H1 (cell line): ENCODE results near the gene ATP2A3. TPM values are rescaled to one million over a fixed set of nuclear protein-coding genes. Genes with fewer than 3 reads are reported as not detected.

Experiments used
- CTCF ChIA-PET: fragments of 300-600 bp; sonication (Branson Sonifier 250); formaldehyde crosslinking; loops from one replicate; lab custom pipeline; 2021; ENCODE audit not compliant: partially characterized antibody; lab: Charles Lee
- POLR2A ChIA-PET: fragments of 300-600 bp; sonication (Branson Sonifier 250); formaldehyde crosslinking; loops from one replicate; lab custom pipeline; 2021; ENCODE audit warnings: inconsistent platforms; ENCODE audit not compliant: partially characterized antibody; lab: Charles Lee
- DNase-seq, 2 experiments: peaks; one replicate each; pipeline versions ENCODE4 v3.0.0 to v3.0.0-alpha.2; 2010 to 2022; ENCODE audit warnings: low spot score in 2 of 2, low read depth in 1 of 2, mixed read lengths in 1 of 2
- FAIRE-seq: peaks from 2 replicates; lab custom pipeline; 2011; peaks lifted over from hg19 to GRCh38; lab: Jason Lieb, UNC
- H2AFZ ChIP-seq: 2 replicates; pipeline ENCODE4 v1.8.1; 2012; ENCODE audit warnings: low read length, inconsistent platforms
- H2AK5ac ChIP-seq: 2 replicates; pipeline ENCODE4 v1.6.1; 2013; ENCODE audit warnings: low read depth, low read length
- H2BK120ac ChIP-seq: replicated peaks from 2 replicates; pipeline ENCODE3; 2013; ENCODE audit warnings: low read depth, low read length, inconsistent platforms
- H2BK12ac ChIP-seq: 2 replicates; pipeline ENCODE4 v1.6.1; 2013; ENCODE audit warnings: low read depth, low read length
- H2BK15ac ChIP-seq: 2 replicates; pipeline ENCODE4 v1.6.1; 2013; ENCODE audit warnings: low read length
- H2BK20ac ChIP-seq: 2 replicates; pipeline ENCODE4 v1.6.1; 2013; ENCODE audit warnings: low read length
- H2BK5ac ChIP-seq: 2 replicates; pipeline ENCODE4 v1.6.1; 2013; ENCODE audit warnings: low read depth, low read length
- H3K14ac ChIP-seq: 2 replicates; pipeline ENCODE4 v1.6.1; 2013; ENCODE audit warnings: inconsistent platforms; ENCODE audit not compliant: insufficient read length
- H3K18ac ChIP-seq: 2 replicates; pipeline ENCODE4 v1.6.1; 2013; ENCODE audit warnings: low read length; ENCODE audit errors: extremely low read depth
- H3K23ac ChIP-seq: 2 replicates; pipeline ENCODE4 v1.6.1; 2013; ENCODE audit warnings: inconsistent platforms; ENCODE audit not compliant: insufficient read length
- H3K23me2 ChIP-seq: 2 replicates; pipeline ENCODE4 v1.6.1; 2013; ENCODE audit warnings: low read depth, low read length
- H3K27ac ChIP-seq: 2 replicates; pipeline ENCODE4 v1.6.1; 2011; ENCODE audit warnings: low read depth, low read length, inconsistent platforms
- H3K27me3 ChIP-seq, 4 experiments: replicated peaks in 1 of 4; 1 replicate in 1 of 4; 2 replicates in 3 of 4; pipeline versions ENCODE4 v1.6.1 to v1.8.1; 2011 to 2013; ENCODE audit warnings: low read length in 3 of 4, mild to moderate bottlenecking in 3 of 4, inconsistent platforms in 2 of 4, mixed read lengths in 2 of 4, moderate library complexity in 1 of 4; ENCODE audit not compliant: control insufficient read depth in 3 of 4, insufficient read depth in 3 of 4; ENCODE audit errors: extremely low read depth in 1 of 4
- H3K36me3 ChIP-seq, 4 experiments: 2 replicates each; pipeline versions ENCODE4 v1.6.1 to v1.8.1; 2011 to 2013; ENCODE audit warnings: mild to moderate bottlenecking in 4 of 4, low read length in 3 of 4, moderate library complexity in 2 of 4, control low read depth in 1 of 4, inconsistent platforms in 1 of 4; ENCODE audit not compliant: insufficient read depth in 4 of 4, control insufficient read depth in 2 of 4
- H3K4ac ChIP-seq: replicated peaks from 2 replicates; pipeline ENCODE3; 2013; ENCODE audit warnings: low read length, low read depth, mixed read lengths, inconsistent platforms; ENCODE audit not compliant: insufficient read length
- H3K4me1 ChIP-seq, 4 experiments: replicated peaks in 1 of 4; 1 replicate in 1 of 4; 2 replicates in 3 of 4; pipeline versions ENCODE4 v1.6.1 to v1.8.1; 2011 to 2013; ENCODE audit warnings: low read length in 3 of 4, inconsistent platforms in 2 of 4, mixed read lengths in 1 of 4; ENCODE audit not compliant: insufficient read depth in 4 of 4, control insufficient read depth in 3 of 4
- H3K4me2 ChIP-seq, 2 experiments: 2 replicates each; pipeline versions ENCODE4 v1.6.1 to v1.8.1; 2011 to 2013; ENCODE audit warnings: low read depth in 2 of 2, low read length in 2 of 2, control low read depth in 1 of 2, inconsistent platforms in 1 of 2, mild to moderate bottlenecking in 1 of 2; ENCODE audit not compliant: insufficient read depth in 1 of 2
- H3K4me3 ChIP-seq, 4 experiments: fragments of 200-600, 300-600 bp in 1 of 4; sonication (generic), shearing (Covaris generic), sonication (Bioruptor Twin) in 1 of 4; 2 replicates each; pipeline versions ENCODE4 v1.5.1 to v1.8.1; 2011 to 2016; ENCODE audit warnings: low read length in 4 of 4, low read depth in 3 of 4, control low read depth in 2 of 4, inconsistent platforms in 2 of 4, mild to moderate bottlenecking in 2 of 4, mixed read lengths in 1 of 4, moderate library complexity in 1 of 4; ENCODE audit not compliant: insufficient read depth in 2 of 4; ENCODE audit errors: extremely low read depth in 1 of 4
- H3K56ac ChIP-seq: replicated peaks from 2 replicates; pipeline ENCODE3; 2013; ENCODE audit warnings: low read depth, mild to moderate bottlenecking, mixed read lengths, low read length, inconsistent platforms; ENCODE audit not compliant: insufficient read length
- H3K79me1 ChIP-seq: 2 replicates; pipeline ENCODE4 v1.6.1; 2013; ENCODE audit warnings: low read depth, low read length, control low read depth
- H3K79me2 ChIP-seq, 2 experiments: 2 replicates each; pipeline versions ENCODE4 v1.6.1 to v1.8.1; 2012 to 2013; ENCODE audit warnings: low read length in 2 of 2, mild to moderate bottlenecking in 2 of 2, inconsistent platforms in 1 of 2; ENCODE audit not compliant: insufficient read depth in 2 of 2, control insufficient read depth in 1 of 2
- H3K9ac ChIP-seq, 4 experiments: replicated peaks in 1 of 4; 1 replicate in 1 of 4; 2 replicates in 3 of 4; pipeline versions ENCODE4 v1.6.1 to v1.8.1; 2011 to 2013; ENCODE audit warnings: low read depth in 3 of 4, low read length in 3 of 4, control low read depth in 2 of 4, mild to moderate bottlenecking in 2 of 4, moderate library complexity in 2 of 4, inconsistent platforms in 1 of 4; ENCODE audit errors: extremely low read depth in 1 of 4
- H3K9me3 ChIP-seq, 2 experiments: 2 replicates each; pipeline versions ENCODE4 v1.6.1 to v1.8.1; 2012 to 2013; ENCODE audit warnings: mild to moderate bottlenecking in 2 of 2, moderate library complexity in 2 of 2, control low read depth in 1 of 2, inconsistent platforms in 1 of 2, low read depth in 1 of 2, low read length in 1 of 2, mixed read lengths in 1 of 2; ENCODE audit not compliant: insufficient read depth in 2 of 2
- H4K20me1 ChIP-seq, 2 experiments: replicated peaks in 1 of 2; 2 replicates each; pipeline versions ENCODE3 to v1.8.1; 2011 to 2013; ENCODE audit warnings: inconsistent platforms in 2 of 2, low read length in 2 of 2, mild to moderate bottlenecking in 1 of 2; ENCODE audit not compliant: insufficient read depth in 2 of 2, control insufficient read depth in 1 of 2
- H4K5ac ChIP-seq: 2 replicates; pipeline ENCODE4 v1.6.1; 2013; ENCODE audit warnings: low read length, low read depth, mixed read lengths, inconsistent platforms; ENCODE audit not compliant: insufficient read length
- H4K8ac ChIP-seq: 2 replicates; pipeline ENCODE4 v1.8.0; 2013; ENCODE audit warnings: mild to moderate bottlenecking, moderate library complexity, low read length, inconsistent platforms; ENCODE audit not compliant: insufficient read depth; ENCODE audit errors: extremely low read depth
- H4K91ac ChIP-seq: replicated peaks from 2 replicates; pipeline ENCODE3; 2013; ENCODE audit warnings: low read length, mixed read lengths, inconsistent platforms; ENCODE audit not compliant: insufficient read length
- CREB1 ChIP-seq: IDR thresholded peaks from 2 replicates; pipeline ENCODE4 v1.6.1; 2012; ENCODE audit warnings: inconsistent platforms
- JUN ChIP-seq: IDR thresholded peaks from 2 replicates; pipeline ENCODE4 v1.6.1; 2011; ENCODE audit warnings: low read depth, mild to moderate bottlenecking, improper control_type of control experiment, low read length
- KDM4A ChIP-seq: IDR thresholded peaks from one replicate; pipeline ENCODE4 v1.7.1; 2012; ENCODE audit warnings: low read depth, mild to moderate bottlenecking, moderate library complexity, low read length, inconsistent platforms; ENCODE audit not compliant: severe bottlenecking
- KDM5A ChIP-seq: fragments of 200-600 bp; IDR thresholded peaks from 2 replicates; pipeline ENCODE4 v1.7.1; 2012; ENCODE audit warnings: mild to moderate bottlenecking, low read length, inconsistent platforms, mixed read lengths
- PHF8 ChIP-seq: fragments of 200-600 bp; sonication (generic); conservative IDR thresholded peaks from 2 replicates; pipeline ENCODE4 v1.7.1; 2012; ENCODE audit warnings: low read depth, mild to moderate bottlenecking, inconsistent platforms, low read length, moderate library complexity
- RFX5 ChIP-seq: IDR thresholded peaks from 2 replicates; pipeline ENCODE4 v1.6.1; 2011; ENCODE audit warnings: low read depth, low read length, improper control_type of control experiment, borderline replicate concordance
- SAP30 ChIP-seq: fragments of 300-600 bp; sonication (generic); IDR thresholded peaks from 2 replicates; pipeline ENCODE4 v1.7.1; 2012; ENCODE audit warnings: low read length, moderate library complexity, mild to moderate bottlenecking, inconsistent platforms; ENCODE audit not compliant: insufficient read depth, insufficient replicate concordance
- SP2 ChIP-seq: IDR thresholded peaks from 2 replicates; pipeline ENCODE4 v1.6.1; 2012; ENCODE audit warnings: mild to moderate bottlenecking, low read length, inconsistent platforms
- SP4 ChIP-seq: IDR thresholded peaks from 2 replicates; pipeline ENCODE4 v1.6.1; 2012; ENCODE audit warnings: low read length, inconsistent platforms
- TAF7 ChIP-seq: optimal IDR thresholded peaks from 2 replicates; pipeline ENCODE3; 2011; ENCODE audit warnings: low read depth, mild to moderate bottlenecking, inconsistent platforms, low read length, moderate library complexity, borderline replicate concordance
- WGBS, 2 experiments: shearing (Covaris generic) in 1 of 2; methylation state at CpG; one replicate each; pipeline versions ENCODE4 v1.1.6 to v1.1.7; 2013 to 2015; ENCODE audit warnings: low lambda C conversion rate in 2 of 2, mixed read lengths in 2 of 2, inconsistent platforms in 1 of 2, low coverage in 1 of 2, missing lambda C conversion rate in 1 of 2; ENCODE audit not compliant: insufficient replicate concordance in 2 of 2, insufficient coverage in 1 of 2, insufficient read length in 1 of 2; ENCODE audit errors: extremely low coverage in 1 of 2, missing lambda C conversion rate in 1 of 2; 5-methylcytosine and 5-hydroxymethylcytosine counted together
- polyA plus RNA-seq, 7 experiments: library from polyadenylated mRNA; depleted of rRNA in 3 of 7; stranded (reverse) in 5 of 7; unstranded in 2 of 7; fragments of >200 nt in 5 of 7; fragments of 200-250 nt in 2 of 7; gene quantifications; 1 replicate in 5 of 7; 2 replicates in 1 of 7; 4 replicates in 1 of 7; pipeline versions ENCODE4 v1.2.1 to v1.2.3, GENCODE V29; 2011 to 2013; ENCODE audit warnings: missing spikeins in 2 of 7, mixed read lengths in 2 of 7
- total RNA-seq: library from RNA; stranded (reverse); fragmentation: NEBNext Ultra II Directional; extraction: Animal tissue kit (Norgen Biotek cat#: 25700); gene quantifications from 2 replicates; pipeline ENCODE4 v1.2.1, GENCODE V29; 2021

The ATP2A3 gene
- total and polyA plus RNA-seq, 2 of the 8 experiments (the other 6 are each of a cell fraction or from before 2014, with no cell fraction given), result 18.4 to 32.5 TPM

DNA sequence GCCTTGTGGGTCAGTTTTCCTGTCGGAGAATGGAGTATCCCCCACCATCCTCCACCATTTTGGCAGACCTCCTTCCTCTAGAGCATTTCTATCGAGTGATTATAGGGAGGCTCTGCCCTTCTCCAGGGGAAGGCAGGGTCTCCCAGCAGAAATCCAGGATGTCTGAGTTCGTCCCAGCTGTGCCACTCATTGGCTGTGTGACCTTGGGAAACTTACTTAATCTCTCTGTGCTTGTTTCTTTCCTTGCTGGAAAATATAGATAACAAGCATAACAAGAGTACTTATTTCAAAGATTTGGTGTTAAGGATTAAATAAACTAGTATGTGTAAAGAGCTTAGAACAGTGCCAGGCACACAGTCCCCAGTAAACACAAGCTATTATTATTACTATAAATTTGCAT, 14.8 kb downstream of the ATP2A3 start:
- no peak for DNase-seq
- Histone ChIP-seq H2BK20ac (no peak overlapping the region), H3K4me2 (no peak overlapping the region), H3K4ac (no peak overlapping the region), H2BK15ac (no peak overlapping the region), H3K9ac (no peak overlapping the region), H3K79me1 (no peaks in the 10 kb centered on the region), H4K8ac (no peak overlapping the region), H2AK5ac (no peak overlapping the region), H3K23ac (no peak overlapping the region), H4K91ac (no peak overlapping the region), H4K20me1 (peaks cover 0 to 1% of the 10 kb centered on the region in 2 experiments), H3K23me2 (peaks cover 5% of the 10 kb centered on the region; the same call in 1 of the 2 replicates), H4K5ac (no peak overlapping the region), H3K79me2 (no peaks in the 10 kb centered on the region), H3K56ac (no peak overlapping the region), H3K27ac (no peak overlapping the region), H3K36me3 (no peaks in the 10 kb centered on the region), H2AFZ (no peak overlapping the region), H3K4me3 (no peak overlapping the region), H2BK12ac (no peak overlapping the region), H3K18ac (no peak overlapping the region), H3K27me3 (no peaks in the 10 kb centered on the region), H2BK120ac (no peak overlapping the region), H3K9me3 (no peaks in the 10 kb centered on the region), H2BK5ac (no peak overlapping the region; the same call in 1 of the 2 replicates), H3K14ac (no peak overlapping the region), H3K4me1 (peaks cover 0 to 7% (median 3%) of the 10 kb centered on the region in 4 experiments; a peak in 5 of 7 replicates)
- WGBS, 2 experiments, result 92% methylated on average over 3 of the region's 3 CpGs; no CpG with 5 or more reads in 1 of the 2 experiments
- ChIA-PET POLR2A (interaction anchor here (0.6 to 1.1 kb wide), 2 partner anchors 15 to 347 kb away, joined by 3 read pairs; partner anchors contain the start of gene ATP2A3), CTCF (interaction anchor here (0.7 to 2.7 kb wide), 9 partner anchors 9 to 325 kb away, joined by 3 to 8 read pairs (median 6); partner anchors contain the start of gene ATP2A3)
- no peak for FAIRE-seq
- TF ChIP-seq SP2, result no peak
- TF ChIP-seq PHF8, result no peak
- no peak for TF ChIP-seq JUN
- no peak for TF ChIP-seq SP4
- TF ChIP-seq RFX5, result no peak
- TF ChIP-seq KDM5A, result no peak
- no peak for TF ChIP-seq KDM4A
- TF ChIP-seq TAF7, result no peak
- TF ChIP-seq CREB1, result no peak
- no peak for TF ChIP-seq SAP30
